ENCODE results near the gene UBE2J1.

- TF ChIP-seq JUND (IDR thresholded peaks at IDR 0.05) (no peak), CTCF (IDR thresholded peaks at IDR 0.05; ENCODE audit: low read depth, low read length, missing input control) (no peak), GABPA (IDR thresholded peaks at IDR 0.05 in 1 of 2, conservative IDR thresholded peaks at IDR 0.05 in 1 of 2) (no peak)
Measured at GRCh38 chr6:89347825-89348224, 4.7 kb downstream of the UBE2J1 start.

Measured in liver (tissue), 3 donors.